Kidney epithelial cell (primary cell): Measurements from ENCODE around the gene PLXNB3. TPM values are rescaled to one million over a fixed set of nuclear protein-coding genes. Genes with fewer than 3 reads are reported as not detected.

Experiments
- DNase-seq: peaks from one replicate; pipeline ENCODE4 v3.0.0-alpha.2; 2010; ENCODE audit warnings: low read depth
- H3K27me3 ChIP-seq: 2 replicates; pipeline ENCODE4 v1.6.0; 2011; ENCODE audit warnings: low read length; ENCODE audit not compliant: control insufficient read depth, insufficient read depth
- H3K36me3 ChIP-seq: 2 replicates; pipeline ENCODE4 v1.5.1; 2011; ENCODE audit warnings: low read length; ENCODE audit not compliant: control insufficient read depth, insufficient read depth
- H3K4me3 ChIP-seq: 2 replicates; pipeline ENCODE4 v1.5.1; 2011; ENCODE audit warnings: low read depth, mild to moderate bottlenecking, control low read depth, low read length
- CTCF ChIP-seq: IDR thresholded peaks from 2 replicates; pipeline ENCODE4 v1.5.1; 2011; ENCODE audit warnings: mild to moderate bottlenecking, moderate library complexity, low read length, control low read depth, inconsistent platforms; ENCODE audit not compliant: insufficient read depth, poor library complexity, severe bottlenecking
- total RNA-seq: library from RNA; depleted of rRNA; stranded (reverse); fragments of >200 nt; gene quantifications from 2 replicates; pipeline ENCODE4 v1.2.3, GENCODE V29; 2015

PLXNB3 gene
- total RNA-seq, 1 donor from 2014 or later: 3.6 TPM

GRCh38 chrX:153731117-153731844, 32.8 kb upstream of the PLXNB3 start:
- DNase-seq: no peak

GRCh38 chrX:153731845-153732215, 32.2 kb upstream of the PLXNB3 start:
- Histone ChIP-seq H3K27me3 (no peaks in the 10 kb centered on the region), H3K36me3 (no peaks in the 10 kb centered on the region), H3K4me3 (no peak overlapping the region)
- no peak for DNase-seq
- no peak for TF ChIP-seq CTCF

More at GRCh38 chrX:153731117-153731844, 32.8 kb upstream of the PLXNB3 start:
- no peak for TF ChIP-seq CTCF
- Histone ChIP-seq H3K4me3 (no peak overlapping the region), H3K36me3 (no peaks in the 10 kb centered on the region), H3K27me3 (no peaks in the 10 kb centered on the region)

GRCh38 chrX:153732401-153732800, 31.6 kb upstream of the PLXNB3 start:
- H3K27me3 ChIP-seq: no peaks in the 10 kb centered on the region
- H3K36me3 ChIP-seq: no peaks in the 10 kb centered on the region
- TF ChIP-seq CTCF: no peak
- H3K4me3 ChIP-seq: no peak overlapping the region
- no peak for DNase-seq

- Histone ChIP-seq H3K36me3 (no peaks in the 10 kb centered on the region), H3K27me3 (no peaks in the 10 kb centered on the region), H3K4me3 (no peak overlapping the region)
- no peak for DNase-seq
- TF ChIP-seq CTCF: no peak
Measured at GRCh38 chrX:153733651-153734240, 30.3 kb upstream of the PLXNB3 start.

GRCh38 chrX:153734871-153735270, 29.2 kb upstream of the PLXNB3 start:
- no peak for TF ChIP-seq CTCF
- DNase-seq: no peak
- Histone ChIP-seq H3K27me3 (no peaks in the 10 kb centered on the region), H3K4me3 (no peak overlapping the region), H3K36me3 (no peaks in the 10 kb centered on the region)
